Measurements from ENCODE around the gene RUNX2. TPM values are rescaled to one million over a fixed set of nuclear protein-coding genes. Genes with fewer than 3 reads are reported as not detected.

The RUNX2 gene
- total RNA-seq, 1 donor from 2014 or later: not detected

DNA sequence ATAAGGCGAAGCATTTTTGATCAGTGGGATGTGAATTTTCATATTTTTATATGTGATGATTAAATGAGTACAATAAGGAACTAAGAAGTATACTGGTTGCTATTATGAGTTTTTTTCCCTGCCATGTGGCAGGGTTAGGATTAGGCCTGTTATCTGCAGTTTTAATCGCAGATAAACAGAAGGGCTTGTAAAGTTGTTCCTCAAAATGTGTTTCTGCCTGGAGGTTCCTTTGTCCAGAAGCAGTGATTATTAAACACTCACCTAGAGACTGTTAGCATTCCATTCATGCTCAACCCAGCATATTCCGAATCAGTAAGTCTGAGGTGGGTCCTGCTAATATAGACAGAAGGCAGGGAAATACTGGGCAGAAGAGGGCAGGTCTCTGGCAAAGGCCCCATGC lies 371.5 kb downstream of the RUNX2 start:
- DNase-seq (ENCODE audit: low read depth in 2 of 2): no peak

DNA sequence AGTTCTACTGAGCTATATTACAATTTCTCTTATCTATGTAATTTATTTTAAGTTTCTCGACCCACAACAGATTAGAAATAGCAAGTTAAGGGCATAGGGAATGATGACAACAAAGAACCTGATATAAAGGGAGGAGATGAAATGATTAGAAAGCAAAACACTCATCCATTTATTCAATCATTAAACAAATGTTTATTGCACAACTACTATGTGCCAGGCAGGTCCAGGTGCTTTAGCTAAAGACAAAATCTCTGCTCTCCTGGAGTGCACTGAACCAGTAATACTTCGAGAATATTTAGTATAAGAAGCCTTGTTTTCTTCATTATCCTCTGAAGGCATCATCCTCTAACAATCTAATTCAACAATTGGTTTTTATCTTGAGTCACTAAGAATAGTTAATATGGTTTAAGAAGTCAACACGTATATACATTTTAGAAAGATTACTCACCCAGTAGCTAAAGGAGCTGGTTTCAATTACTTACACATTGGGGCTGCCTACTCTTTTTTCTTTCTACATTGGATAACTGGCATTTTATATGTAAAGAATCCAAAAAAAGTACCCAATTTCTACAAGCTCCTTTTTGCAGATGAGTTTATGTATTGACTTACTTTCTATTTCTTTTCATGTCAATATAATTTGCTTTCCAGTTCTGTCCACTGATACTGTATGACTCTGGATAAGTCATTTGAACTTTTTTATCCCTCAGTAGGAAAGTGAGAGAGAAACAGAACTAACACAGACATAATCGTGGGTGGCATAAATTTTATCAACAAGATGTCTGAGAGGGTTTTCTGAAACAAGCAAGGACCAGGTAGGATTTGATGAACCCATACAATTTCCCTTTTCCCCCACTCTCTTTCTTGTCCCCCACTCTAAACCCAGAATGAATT lies 375.0 kb downstream of the RUNX2 start:
- DNase-seq (ENCODE audit: low read depth in 2 of 2): no peak

- DNase-seq (ENCODE audit: low read depth in 2 of 2): no peak
Measured at GRCh38 chr6:45704056-45704800, 376.1 kb downstream of the RUNX2 start.

GRCh38 chr6:45705137-45705855 lies 377.2 kb downstream of the RUNX2 start:
- no peak for DNase-seq (ENCODE audit: low read depth in 2 of 2)

DNA sequence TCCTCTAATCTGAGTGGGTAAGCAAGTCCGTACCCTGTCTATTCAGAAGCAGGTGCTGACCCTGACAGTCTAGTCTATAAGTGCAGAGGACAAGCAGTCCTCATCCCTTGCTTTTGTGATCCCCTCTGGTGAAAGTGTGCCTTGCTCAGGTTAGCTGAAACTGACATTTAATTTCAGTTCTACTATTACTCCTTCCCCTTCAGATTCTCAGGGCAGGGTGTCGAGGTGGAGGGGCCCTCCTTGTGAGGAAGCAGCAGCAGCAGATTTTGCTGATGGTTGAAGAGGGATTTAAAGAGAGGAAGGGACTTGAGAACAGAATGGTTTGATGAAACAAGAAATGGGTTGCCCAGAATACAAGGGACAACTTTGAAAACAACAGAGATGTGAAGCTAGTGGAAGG lies 378.2 kb downstream of the RUNX2 start:
- DNase-seq (ENCODE audit: low read depth in 2 of 2): no peak

DNA sequence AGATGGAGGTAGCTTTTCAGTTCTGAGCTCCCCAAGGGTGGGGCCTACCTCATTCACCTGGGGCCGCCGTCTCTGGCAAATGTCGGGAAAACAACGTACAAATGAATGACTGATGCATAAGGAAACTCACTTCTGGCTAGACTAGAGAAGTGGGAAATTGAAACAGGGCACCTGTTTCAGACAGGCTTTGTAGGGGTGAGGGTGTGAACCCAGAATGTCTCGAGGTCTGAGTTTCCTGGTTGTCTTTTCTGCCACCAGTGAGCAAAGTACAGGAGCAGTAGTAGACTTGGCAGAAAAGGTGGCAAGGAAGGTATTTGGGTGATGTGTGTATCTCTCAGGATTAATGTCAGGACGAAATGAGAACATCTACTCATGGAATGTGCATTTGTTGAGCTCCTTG lies 379.0 kb downstream of the RUNX2 start:
- no peak for DNase-seq (ENCODE audit: low read depth in 2 of 2)

GRCh38 chr6:45709781-45710220 lies 381.7 kb downstream of the RUNX2 start:
- DNase-seq (ENCODE audit: low read depth in 2 of 2): no peak

- DNase-seq (ENCODE audit: low read depth in 2 of 2): no peak
Measured at GRCh38 chr6:45710304-45710821, 382.2 kb downstream of the RUNX2 start.

DNA sequence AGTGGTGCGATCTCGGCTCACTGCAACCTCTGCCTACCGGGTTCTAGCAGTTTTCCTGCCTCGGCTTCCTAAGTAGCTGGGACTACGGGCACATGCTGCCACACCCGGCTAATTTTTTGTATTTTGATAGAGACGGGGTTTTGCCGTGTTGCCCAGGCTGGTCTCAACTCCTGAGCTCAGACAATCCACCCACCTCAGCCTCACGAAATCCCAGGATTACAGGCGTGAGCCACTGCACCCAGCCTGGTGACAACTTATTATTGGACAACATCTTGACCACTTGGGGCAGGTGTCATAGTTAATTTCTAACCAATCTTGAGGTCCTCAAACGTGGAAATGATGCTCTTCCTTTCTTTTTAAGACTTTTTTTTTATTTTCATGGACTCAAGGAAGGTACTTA lies 383.9 kb downstream of the RUNX2 start:
- no peak for DNase-seq (ENCODE audit: low read depth in 2 of 2)

GRCh38 chr6:45712786-45713185 lies 384.7 kb downstream of the RUNX2 start:
- DNase-seq (ENCODE audit: low read depth in 2 of 2): no peak

Other genes with a start within 250 kb of the RUNX2 start
- 2.3 and 3.8 TPM in 2 replicates for gene SUPT3H, start 49.6 kb downstream of the RUNX2 start, total RNA-seq